K562 treated with DMSO at 1 percent for 4 hours (cell line): Measurements from ENCODE around the gene RAB27B. TPM values are rescaled to one million over a fixed set of nuclear protein-coding genes. Genes with fewer than 3 reads are reported as not detected.

ENCODE experiments used
- total RNA-seq: library from RNA; unstranded; fragments of 300-600 nt; gene quantifications from 2 replicates; pipeline ENCODE4 v1.2.3, GENCODE V29; 2022; ENCODE audit not compliant: insufficient read depth

The RAB27B gene
- 0.50 and 1.3 TPM in 2 replicates for total RNA-seq

DNA sequence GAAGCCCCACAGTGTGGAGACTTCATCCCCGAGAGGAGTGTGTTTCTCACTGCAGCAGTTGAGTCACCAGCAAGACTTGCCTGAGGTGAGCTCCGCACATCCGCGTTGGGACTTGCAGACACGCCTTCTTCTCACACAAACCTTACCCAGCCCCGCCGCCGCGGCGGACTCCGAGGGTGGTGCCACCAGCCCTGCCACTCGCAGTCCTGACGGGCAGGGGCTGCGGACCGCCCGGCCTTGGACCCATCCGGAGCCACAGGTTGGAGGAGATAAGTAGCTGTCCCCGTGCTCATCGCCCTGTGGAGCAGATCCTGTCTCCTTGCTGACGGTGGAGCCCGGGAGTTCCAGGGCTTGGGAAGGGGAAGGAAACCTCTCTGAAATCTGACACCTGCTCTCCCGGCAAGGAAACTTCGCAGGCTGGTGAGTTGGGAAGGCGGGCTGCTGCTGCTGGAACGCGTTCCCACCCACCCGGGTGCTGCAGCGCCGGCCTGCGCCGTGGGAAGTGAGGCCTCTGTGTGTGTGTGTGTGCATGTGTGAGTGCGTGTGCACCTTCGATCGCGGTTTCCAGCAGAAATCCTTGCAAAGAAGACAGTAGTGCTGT lies at the start of gene RAB27B:
Gene RAB27B, plus strand, starts transcription at position 197 of the 601 bp plus-strand sequence. CDS start 49,109 bp downstream, outside the sequence.

Other genes starting within 250 kb of the RAB27B start
- gene DYNAP, start 237.2 kb upstream of the RAB27B start, total RNA-seq = not detected in 2 replicates
- 0.90 TPM in 1 of 2 replicates, not detected in the other for gene CCDC68, start 131.0 kb downstream of the RAB27B start, total RNA-seq